Fibroblast of mammary gland (primary cell): Measurements from ENCODE around the gene DDAH2.

Experiments
- DNase-seq: peaks from one replicate; pipeline ENCODE4 v3.0.0-alpha.2; 2010; ENCODE audit warnings: low read depth
- H3K4me3 ChIP-seq: 2 replicates; pipeline ENCODE4 v1.5.1; 2011; ENCODE audit warnings: low read depth, mild to moderate bottlenecking, low read length, moderate library complexity; ENCODE audit not compliant: control insufficient read depth
- CTCF ChIP-seq: conservative IDR thresholded peaks from 2 replicates; pipeline ENCODE4 v1.5.1; 2011; ENCODE audit warnings: low read depth, low read length, inconsistent platforms; ENCODE audit not compliant: control insufficient read depth, insufficient read depth

The DDAH2 gene

GRCh38 chr6:31706599-31706998, 22.5 kb downstream of the DDAH2 start, which contains the start of gene LY6G6F:
Gene LY6G6F (plus strand): TSS chr6:31706866. CDS start chr6:31706907, 41 bp downstream.
- H3K4me3 ChIP-seq: no peak within 1 kb of the TSS
- DNase-seq: no peak
- TF ChIP-seq CTCF: no peak

DNA sequence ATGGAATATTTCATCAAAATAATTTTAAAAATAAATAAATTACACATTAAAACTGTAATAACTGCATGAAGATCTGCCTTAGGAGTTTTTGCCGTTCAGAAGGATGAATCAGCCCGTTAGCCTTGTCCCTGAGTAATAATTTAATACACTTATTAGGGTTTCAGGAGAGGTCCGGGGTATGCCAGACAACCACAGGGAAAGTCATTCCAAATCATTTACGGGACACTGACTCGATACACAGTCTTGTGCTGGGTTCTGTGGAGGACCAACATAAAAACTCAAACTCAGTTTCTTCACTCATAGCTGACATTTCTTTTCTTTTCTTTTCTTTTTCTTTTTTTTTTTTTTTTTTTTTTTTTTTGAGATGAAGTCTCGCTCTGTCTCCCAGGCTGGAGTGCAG, 23.2 kb downstream of the DDAH2 start:
- no peak for DNase-seq
- H3K4me3 ChIP-seq: no peak overlapping the region
- TF ChIP-seq CTCF: no peak

GRCh38 chr6:31702819-31703716, 26.0 kb downstream of the DDAH2 start, which contains the start of gene ABHD16A:
Gene ABHD16A (minus strand): TSS chr6:31703324. CDS start chr6:31703281, 43 bp downstream.
- peak; percentile 98 for DNase-seq
- TF ChIP-seq CTCF: no peak
- H3K4me3 ChIP-seq: peak within 1 kb of the TSS; percentile 94

DNA sequence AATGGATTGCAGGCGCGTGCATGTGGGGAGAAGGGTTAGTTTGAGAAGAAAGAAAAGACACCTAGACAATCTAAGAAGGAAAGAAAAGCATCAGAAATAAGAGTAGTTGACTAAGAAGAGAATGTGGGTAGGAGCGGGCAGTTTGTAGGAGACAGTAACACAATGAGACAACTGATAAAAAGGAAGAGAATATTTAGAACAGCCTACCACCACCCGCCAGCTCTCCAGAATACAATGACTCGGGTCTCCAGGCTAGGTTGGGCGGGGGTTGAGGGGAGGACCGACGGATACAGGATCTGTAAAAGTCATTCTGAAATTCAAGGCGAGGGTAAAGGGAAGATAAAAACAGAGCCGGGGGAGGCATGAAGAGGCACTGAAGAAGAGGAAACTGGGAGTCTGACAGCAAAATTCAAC, 26.7 kb downstream of the DDAH2 start:
- no peak for DNase-seq
- peak overlapping the region; percentile 94 for H3K4me3 ChIP-seq
- TF ChIP-seq CTCF: no peak

DNA sequence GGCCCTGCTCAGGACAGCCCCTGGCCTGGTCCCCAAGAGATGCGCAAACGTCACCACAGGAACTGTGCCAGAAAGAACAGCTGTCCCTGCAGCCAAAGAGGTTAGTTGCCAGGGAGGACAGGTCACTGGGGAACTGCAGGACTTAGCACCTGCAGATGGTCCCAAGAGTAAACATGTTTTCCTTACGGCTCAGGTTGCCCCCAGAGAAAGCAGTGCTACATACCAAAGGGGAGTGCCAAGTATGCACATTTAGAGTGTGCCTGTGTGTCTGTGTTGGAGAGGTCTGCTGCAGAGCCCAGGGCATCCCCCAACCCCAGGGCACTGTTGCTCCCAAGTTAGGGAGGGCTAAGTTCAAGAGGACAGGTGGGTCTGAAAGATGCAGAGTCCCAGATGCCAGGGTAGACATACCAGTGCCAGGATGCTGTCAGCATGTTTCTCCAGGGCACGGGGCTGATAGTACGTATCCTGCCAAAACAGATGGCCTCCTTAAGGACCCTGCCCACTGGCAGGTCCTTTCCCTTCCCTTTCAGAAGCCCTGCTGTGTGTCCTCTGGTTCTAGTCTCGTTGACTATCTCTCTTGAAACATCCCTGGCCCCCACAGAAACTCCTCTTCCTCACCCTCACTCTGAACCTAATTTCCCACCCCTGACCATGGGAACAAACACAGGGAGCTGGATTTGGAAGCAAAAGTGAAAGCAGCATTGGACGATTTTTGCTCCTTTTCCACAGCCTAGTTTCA, 27.3 kb downstream of the DDAH2 start:
- peak overlapping the region; percentile 94 for H3K4me3 ChIP-seq
- TF ChIP-seq CTCF: no peak
- peak; percentile 40 for DNase-seq

- no peak overlapping the region for H3K4me3 ChIP-seq
- DNase-seq: no peak
- no peak for TF ChIP-seq CTCF
Observed at GRCh38 chr6:31700740-31701401, 28.2 kb downstream of the DDAH2 start.
